Stimulated activated effector memory CD8-positive, alpha-beta T cell treated with anti-CD3 and anti-CD28 coated beads, Interleukin-12 subunit alpha, Interleukin-12 subunit beta, amount 100 ng/mL, for 72 hours (primary cell): ENCODE measurements around the gene CFAP90.

Experiments used
- ATAC-seq: fragments of 150-1000 bp; cut with Tn5 transposase; 2 replicates; pipeline ENCODE4 v1.10.0; 2021
- DNase-seq, 2 donors: peaks; one replicate each; pipeline ENCODE4 v3.0.0; 2021 to 2022; ENCODE audit warnings: low spot score in 2 of 2
- H3K27ac Mint-ChIP-seq: one replicate; pipeline ENCODE4 v1.8.0; 2022; ENCODE audit warnings: mild to moderate bottlenecking, mixed read lengths
- H3K36me3 Mint-ChIP-seq: one replicate; pipeline ENCODE4 v1.8.0; 2022; ENCODE audit warnings: mild to moderate bottlenecking, mixed read lengths
- H3K4me1 Mint-ChIP-seq: one replicate; pipeline ENCODE4 v1.8.0; 2022; ENCODE audit warnings: mixed read lengths
- H3K4me3 Mint-ChIP-seq: one replicate; pipeline ENCODE4 v1.8.0; 2022; ENCODE audit warnings: mild to moderate bottlenecking, mixed read lengths
- H3K9me3 Mint-ChIP-seq: one replicate; pipeline ENCODE4 v1.8.0; 2022; ENCODE audit warnings: mixed read lengths

Gene CFAP90

GRCh38 chr5:7850395-7851239 lies at the start of gene CFAP90:
Gene CFAP90 (minus strand): TSS chr5:7851133. CDS start chr5:7851021, 112 bp downstream.
- peak within 1 kb of the TSS; percentile 70 for H3K4me3 Mint-ChIP-seq
- no peaks in the 10 kb centered on the region for H3K36me3 Mint-ChIP-seq
- ATAC-seq (peak; percentile 34), DNase-seq (no peak)
- H3K4me1 Mint-ChIP-seq, result peaks cover 17% of the 10 kb centered on the region
- H3K9me3 Mint-ChIP-seq, result peaks cover 2% of the 10 kb centered on the region
- no peak within 1 kb of the TSS for H3K27ac Mint-ChIP-seq

DNA sequence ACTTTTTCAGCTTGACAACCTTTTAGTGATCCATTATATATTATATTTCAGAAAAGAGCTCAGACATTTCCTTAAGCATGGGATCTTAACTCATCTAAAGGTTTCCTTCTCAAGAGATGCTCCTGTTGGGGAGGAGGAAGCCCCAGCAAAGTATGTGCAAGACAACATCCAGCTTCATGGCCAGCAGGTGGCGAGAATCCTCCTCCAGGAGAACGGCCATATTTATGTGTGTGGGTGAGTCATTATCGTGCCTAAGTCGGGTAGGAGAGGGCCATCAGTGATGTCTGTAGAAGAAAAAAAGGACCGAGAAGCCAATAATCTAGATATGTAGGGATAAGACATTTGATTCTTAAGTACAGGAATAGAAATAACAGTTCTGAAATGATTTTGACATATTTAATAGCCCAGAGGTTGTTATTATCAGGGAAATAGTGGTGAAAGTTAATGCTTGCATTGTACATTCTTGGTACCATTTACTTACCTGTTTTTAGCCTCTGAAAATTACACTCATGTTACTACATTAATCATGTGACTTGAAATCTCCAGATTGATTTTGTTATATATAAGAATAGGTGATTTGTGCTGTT lies 46.2 kb upstream of the CFAP90 start:
- peak; percentile 62 for ATAC-seq
- Mint-ChIP-seq H3K27ac (no peak overlapping the region), H3K4me1 (peaks cover 15% of the 10 kb centered on the region)

GRCh38 chr5:7894860-7895259 lies 43.9 kb upstream of the CFAP90 start:
- Mint-ChIP-seq H3K4me3 (no peak overlapping the region), H3K36me3 (peaks cover 100% of the 10 kb centered on the region), H3K27ac (no peak overlapping the region), H3K4me1 (peaks cover 13% of the 10 kb centered on the region), H3K9me3 (no peaks in the 10 kb centered on the region)
- ATAC-seq (peak; percentile 91), DNase-seq (no peak)

More for the DNA sequence above, 46.2 kb upstream of the CFAP90 start:
- DNase-seq, result no peak
- Mint-ChIP-seq H3K36me3 (peaks cover 100% of the 10 kb centered on the region), H3K4me3 (no peak overlapping the region), H3K9me3 (no peaks in the 10 kb centered on the region)

GRCh38 chr5:7894439-7894838 lies 43.5 kb upstream of the CFAP90 start:
- Mint-ChIP-seq H3K4me1 (peaks cover 13% of the 10 kb centered on the region), H3K36me3 (peaks cover 100% of the 10 kb centered on the region), H3K27ac (no peak overlapping the region), H3K4me3 (no peak overlapping the region), H3K9me3 (no peaks in the 10 kb centered on the region)
- DNase-seq (no peak), ATAC-seq (no peak)

GRCh38 chr5:7888901-7889300 lies 38.0 kb upstream of the CFAP90 start:
- H3K4me3 Mint-ChIP-seq, result no peak overlapping the region
- peaks cover 100% of the 10 kb centered on the region for H3K36me3 Mint-ChIP-seq

DNA sequence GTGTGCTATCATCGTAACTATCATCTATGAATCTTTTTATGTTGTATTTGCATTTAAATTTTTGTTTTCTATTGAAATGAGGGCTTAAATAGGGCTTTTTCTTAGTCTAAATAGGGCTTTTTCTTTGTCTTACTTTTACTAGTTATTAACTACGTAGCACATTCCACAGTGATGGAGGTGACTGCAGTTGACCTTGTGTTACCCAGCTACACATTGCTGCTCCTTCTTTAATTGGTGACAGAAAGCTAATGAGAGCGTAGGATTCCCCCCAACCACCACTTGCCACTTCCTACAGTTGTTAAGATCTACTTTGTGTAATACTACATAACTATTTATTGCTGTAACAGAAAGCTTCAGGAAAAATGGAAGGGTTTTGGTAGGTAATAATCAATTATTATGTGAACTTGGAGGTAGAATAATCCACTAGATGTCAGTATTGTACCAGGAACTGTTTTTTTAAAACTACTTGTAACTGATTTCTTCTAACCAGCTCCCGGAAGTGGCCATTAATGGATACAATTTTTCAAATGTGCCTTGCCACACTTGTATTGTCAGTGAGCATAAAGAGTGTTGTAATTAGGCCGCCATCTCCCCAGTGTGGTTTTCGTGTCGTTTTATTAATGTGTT lies 36.0 kb upstream of the CFAP90 start:
- ATAC-seq, result no peak

More at GRCh38 chr5:7888901-7889300, 38.0 kb upstream of the CFAP90 start:
- ATAC-seq, result no peak
- no peaks in the 10 kb centered on the region for H3K9me3 Mint-ChIP-seq
- no peak overlapping the region for H3K27ac Mint-ChIP-seq
- DNase-seq, result no peak
- H3K4me1 Mint-ChIP-seq, result peaks cover 9% of the 10 kb centered on the region

GRCh38 chr5:7884491-7885267 lies 33.7 kb upstream of the CFAP90 start:
- Mint-ChIP-seq H3K4me3 (no peak overlapping the region), H3K9me3 (no peaks in the 10 kb centered on the region), H3K36me3 (peaks cover 100% of the 10 kb centered on the region), H3K4me1 (peaks cover 26% of the 10 kb centered on the region), H3K27ac (no peak overlapping the region)
- ATAC-seq, result no peak
- DNase-seq, result no peak

More for the DNA sequence above, 36.0 kb upstream of the CFAP90 start:
- H3K9me3 Mint-ChIP-seq, result no peaks in the 10 kb centered on the region
- no peak overlapping the region for H3K4me3 Mint-ChIP-seq
- H3K27ac Mint-ChIP-seq, result no peak overlapping the region
- H3K36me3 Mint-ChIP-seq, result peaks cover 100% of the 10 kb centered on the region
- DNase-seq, result no peak
- peaks cover 9% of the 10 kb centered on the region for H3K4me1 Mint-ChIP-seq

DNA sequence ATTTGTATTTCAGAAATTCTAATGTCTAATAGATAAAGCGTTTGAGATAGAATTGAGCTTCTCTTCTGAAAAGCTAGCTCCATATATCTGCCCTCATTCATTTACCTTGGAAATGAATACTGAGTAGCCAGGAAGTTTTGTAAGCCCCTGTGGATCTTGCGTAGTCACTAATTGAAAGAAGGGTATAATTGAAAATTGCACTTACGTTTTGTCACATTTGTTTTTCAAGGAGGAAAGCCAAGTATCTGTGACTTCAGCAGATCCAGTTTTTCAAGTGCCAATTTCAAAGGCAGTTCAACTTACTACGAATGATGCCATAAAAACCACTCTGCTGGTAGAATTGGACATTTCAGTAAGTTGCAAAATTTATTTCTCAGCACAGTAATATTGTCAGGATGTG lies 32.0 kb upstream of the CFAP90 start:
- no peak overlapping the region for H3K4me3 Mint-ChIP-seq
- no peak for ATAC-seq
- peaks cover 39% of the 10 kb centered on the region for H3K4me1 Mint-ChIP-seq
- no peaks in the 10 kb centered on the region for H3K9me3 Mint-ChIP-seq
- H3K27ac Mint-ChIP-seq, result no peak overlapping the region
- DNase-seq, result no peak
- peaks cover 100% of the 10 kb centered on the region for H3K36me3 Mint-ChIP-seq

DNA sequence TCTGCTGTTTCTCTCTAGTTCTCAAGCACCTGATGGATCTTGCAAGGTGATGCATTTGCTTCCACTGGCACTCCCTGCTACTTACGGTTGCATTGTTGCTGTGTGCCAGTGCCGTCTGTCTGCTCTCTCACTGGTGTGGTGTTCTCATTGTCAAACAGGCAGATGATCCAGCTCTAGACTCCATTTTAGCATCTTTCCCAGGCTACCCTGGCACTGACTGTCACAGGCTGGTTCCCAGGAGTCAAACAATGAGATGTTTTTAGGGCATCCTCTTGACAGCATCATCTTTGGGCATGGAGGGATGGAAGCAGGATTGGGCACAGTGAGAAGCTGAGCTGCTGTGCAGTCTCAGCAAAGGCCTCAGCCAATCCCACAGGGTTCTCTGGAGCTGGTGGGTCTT lies 30.9 kb upstream of the CFAP90 start:
- peak overlapping the region; percentile 81 for H3K27ac Mint-ChIP-seq
- H3K9me3 Mint-ChIP-seq, result no peaks in the 10 kb centered on the region
- no peak for ATAC-seq
- no peak overlapping the region for H3K4me3 Mint-ChIP-seq
- H3K36me3 Mint-ChIP-seq, result peaks cover 100% of the 10 kb centered on the region
- H3K4me1 Mint-ChIP-seq, result peaks cover 43% of the 10 kb centered on the region
- DNase-seq, result no peak

DNA sequence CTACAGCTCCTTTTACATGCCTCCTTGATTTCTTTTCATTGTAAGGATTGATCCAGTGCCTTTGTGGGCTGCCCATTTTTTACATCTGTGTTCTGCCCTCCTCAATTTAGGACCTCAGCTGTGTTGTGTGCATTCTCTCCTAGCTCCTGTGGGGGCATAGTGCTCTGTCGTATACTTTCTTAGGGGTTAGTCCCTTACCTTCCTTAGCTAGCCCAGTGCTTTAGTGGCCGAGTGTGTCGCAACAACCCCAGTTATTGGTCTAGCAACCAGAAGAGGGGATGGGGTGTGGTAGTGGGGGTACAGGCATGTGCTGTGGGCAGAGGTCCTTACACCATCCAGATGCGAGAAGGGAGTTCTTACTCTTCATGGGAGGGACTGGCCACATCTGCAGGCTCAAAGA lies 30.2 kb upstream of the CFAP90 start:
- ATAC-seq, result no peak
- Mint-ChIP-seq H3K9me3 (no peaks in the 10 kb centered on the region), H3K36me3 (peaks cover 100% of the 10 kb centered on the region), H3K27ac (no peak overlapping the region), H3K4me1 (peaks cover 50% of the 10 kb centered on the region), H3K4me3 (no peak overlapping the region)
- no peak for DNase-seq

DNA sequence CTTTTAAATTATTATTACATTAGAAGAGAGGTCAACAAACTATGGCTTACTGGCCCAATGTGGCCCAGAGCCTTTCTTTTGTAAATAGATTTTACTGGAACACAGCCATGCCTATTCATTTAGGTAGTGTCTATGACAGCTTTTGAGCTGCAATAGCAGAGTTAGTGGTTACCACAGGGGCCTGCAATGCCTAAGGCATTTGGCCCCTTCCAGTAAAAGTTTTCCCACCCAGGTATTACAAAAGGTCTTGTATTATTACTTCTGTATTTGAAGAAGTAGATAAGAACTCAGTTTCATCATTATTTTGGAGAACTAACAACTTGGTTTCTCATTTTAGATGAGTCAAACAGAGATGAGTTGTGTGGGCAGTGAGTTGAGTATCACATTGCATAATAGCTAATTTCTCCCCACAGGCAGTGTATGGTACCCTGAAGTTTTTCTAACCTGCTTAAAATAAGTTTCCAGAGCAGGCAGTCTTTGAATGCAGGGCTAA lies 27.5 kb upstream of the CFAP90 start:
- no peaks in the 10 kb centered on the region for H3K9me3 Mint-ChIP-seq
- peaks cover 64% of the 10 kb centered on the region for H3K4me1 Mint-ChIP-seq
- DNase-seq (peak in 1 of 2 donors; percentile 7), ATAC-seq (peak; percentile 86)
- H3K36me3 Mint-ChIP-seq, result peaks cover 100% of the 10 kb centered on the region
- H3K4me3 Mint-ChIP-seq, result peak overlapping the region; percentile 29
- H3K27ac Mint-ChIP-seq, result peak overlapping the region; percentile 72

- DNase-seq (no peak), ATAC-seq (no peak)
- Mint-ChIP-seq H3K4me3 (peak overlapping the region; percentile 29), H3K36me3 (peaks cover 100% of the 10 kb centered on the region), H3K9me3 (no peaks in the 10 kb centered on the region), H3K27ac (peak overlapping the region; percentile 72), H3K4me1 (peaks cover 70% of the 10 kb centered on the region)
These were observed 26.9 kb upstream of the CFAP90 start for GRCh38 chr5:7877851-7878250.

GRCh38 chr5:7876867-7877266 lies 25.9 kb upstream of the CFAP90 start:
- H3K9me3 Mint-ChIP-seq, result no peaks in the 10 kb centered on the region
- ATAC-seq, result peak; percentile 85
- DNase-seq, result no peak
- peaks cover 93% of the 10 kb centered on the region for H3K36me3 Mint-ChIP-seq
- no peak overlapping the region for H3K27ac Mint-ChIP-seq
- H3K4me1 Mint-ChIP-seq, result peaks cover 76% of the 10 kb centered on the region
- peak overlapping the region; percentile 9 for H3K4me3 Mint-ChIP-seq

- ATAC-seq (no peak), DNase-seq (no peak)
- Mint-ChIP-seq H3K36me3 (peaks cover 87% of the 10 kb centered on the region), H3K27ac (no peak overlapping the region), H3K4me1 (peaks cover 77% of the 10 kb centered on the region), H3K4me3 (no peak overlapping the region), H3K9me3 (no peaks in the 10 kb centered on the region)
These were observed 24.2 kb upstream of the CFAP90 start for GRCh38 chr5:7875151-7875550.

GRCh38 chr5:7874639-7875038 lies 23.7 kb upstream of the CFAP90 start:
- Mint-ChIP-seq H3K9me3 (no peaks in the 10 kb centered on the region), H3K27ac (no peak overlapping the region), H3K36me3 (peaks cover 87% of the 10 kb centered on the region), H3K4me1 (peaks cover 82% of the 10 kb centered on the region), H3K4me3 (no peak overlapping the region)
- DNase-seq (no peak), ATAC-seq (no peak)
